ENCODE data around the gene ARSD.

ARSD gene

DNA sequence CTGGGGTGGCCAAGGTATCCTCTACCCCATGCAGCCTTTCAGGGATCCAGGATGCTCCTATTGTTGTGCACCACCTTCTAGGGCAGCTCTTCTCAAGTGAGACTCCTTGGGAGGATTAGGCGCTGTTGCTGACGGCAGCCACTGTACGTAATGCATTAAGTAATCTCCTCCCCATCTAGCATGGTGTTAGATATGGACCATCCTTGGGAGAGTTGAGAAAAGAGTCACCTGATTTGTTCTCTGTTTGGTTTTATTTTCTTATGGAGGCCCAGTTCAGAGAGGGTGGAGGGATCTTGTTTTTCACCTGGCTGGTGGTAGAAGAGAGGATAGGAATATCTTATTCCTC, 54.0 kb downstream of the ARSD start:
- no peak overlapping the region for H2BK15ac ChIP-seq (replicated peaks; ENCODE audit: low read depth)
- no peak overlapping the region for H3K23ac ChIP-seq (ENCODE audit: low read length)
- H4K8ac ChIP-seq (ENCODE audit: low read depth, low read length), result no peak overlapping the region
- no peaks in the 10 kb centered on the region for H3K36me3 ChIP-seq (ENCODE audit: control insufficient read depth, insufficient read depth, low read length)
- no peak overlapping the region for H3K4me3 ChIP-seq (ENCODE audit: low read length)
- no peak overlapping the region for H3K56ac ChIP-seq (ENCODE audit: low read length)
- no peak overlapping the region for H3K4me2 ChIP-seq (ENCODE audit: low read length)
- no peak overlapping the region for H2AK5ac ChIP-seq (ENCODE audit: low read length)
- no peak for DNase-seq
- H2BK120ac ChIP-seq (ENCODE audit: low read depth, low read length), result no peak overlapping the region
- H3K9ac ChIP-seq (ENCODE audit: low read length), result no peak overlapping the region
- no peak overlapping the region for H3K27ac ChIP-seq (ENCODE audit: low read depth, low read length)
- no peak overlapping the region for H3K18ac ChIP-seq (ENCODE audit: low read length)
- H3K79me1 ChIP-seq (ENCODE audit: low read length), result no peaks in the 10 kb centered on the region
- WGBS (ENCODE audit: extremely low coverage, insufficient coverage, low lambda C conversion rate), result no CpG with 5 or more reads among the region's 3 CpGs
- no peak overlapping the region for H3K4ac ChIP-seq (ENCODE audit: low read depth, low read length)
- no peak overlapping the region for H4K5ac ChIP-seq (ENCODE audit: low read length)
- no peaks in the 10 kb centered on the region for H3K27me3 ChIP-seq (ENCODE audit: insufficient read depth, low read length, poor library complexity)
- no peaks in the 10 kb centered on the region for H3K79me2 ChIP-seq (ENCODE audit: control insufficient read depth, insufficient read depth, low read length)
- H2BK5ac ChIP-seq (ENCODE audit: low read length), result no peak overlapping the region
- H3K4me1 ChIP-seq (ENCODE audit: control insufficient read depth, low read depth, low read length), result no peaks in the 10 kb centered on the region

DNA sequence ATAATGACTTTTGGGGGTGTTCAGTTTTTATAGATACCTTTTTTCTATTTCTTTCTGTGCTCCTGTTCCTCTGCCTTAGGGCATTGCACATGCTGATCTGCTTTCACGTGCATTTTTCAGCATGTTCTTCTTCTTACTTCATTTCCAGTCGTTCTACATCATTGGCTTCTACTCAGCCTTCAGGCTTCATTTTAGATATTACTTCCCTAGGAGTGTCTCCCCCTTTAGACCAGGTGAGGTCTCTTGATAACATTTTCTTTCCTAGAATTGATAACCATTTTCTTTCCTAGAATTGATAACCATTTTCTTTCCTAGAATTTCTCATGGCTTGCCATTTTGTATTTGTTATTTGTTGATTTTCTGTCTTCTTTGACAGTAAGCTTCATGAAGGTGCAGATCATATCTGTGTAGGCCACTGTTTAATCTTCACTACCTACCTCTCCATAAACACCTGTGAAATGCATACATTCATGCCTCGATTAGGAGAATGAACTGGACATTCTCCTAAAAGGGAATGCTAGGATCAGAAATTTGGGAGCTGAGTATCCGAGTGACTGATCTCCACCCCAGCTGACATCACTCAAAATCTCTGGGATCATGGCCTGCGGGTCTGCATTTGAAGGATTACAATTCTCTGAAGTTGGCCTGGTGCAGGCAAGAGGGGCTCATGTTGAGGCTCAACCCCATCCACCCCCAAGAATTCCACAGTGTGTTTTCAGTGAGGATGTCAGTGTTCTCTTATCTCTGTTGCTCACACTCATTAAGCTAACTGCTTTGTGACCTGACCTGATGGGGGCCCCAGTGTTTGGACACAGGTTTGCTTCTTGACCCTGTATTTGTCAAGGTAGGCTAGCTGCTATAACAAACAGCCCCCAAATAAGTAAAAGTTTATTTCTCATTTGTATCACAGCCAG, 54.7 kb downstream of the ARSD start:
- Histone ChIP-seq H3K4ac (ENCODE audit: low read depth, low read length) (no peak overlapping the region), H3K36me3 (ENCODE audit: control insufficient read depth, insufficient read depth, low read length) (no peaks in the 10 kb centered on the region), H4K5ac (ENCODE audit: low read length) (no peak overlapping the region), H3K79me1 (ENCODE audit: low read length) (no peaks in the 10 kb centered on the region), H3K79me2 (ENCODE audit: control insufficient read depth, insufficient read depth, low read length) (no peaks in the 10 kb centered on the region), H3K4me2 (ENCODE audit: low read length) (no peak overlapping the region), H3K4me1 (ENCODE audit: control insufficient read depth, low read depth, low read length) (no peaks in the 10 kb centered on the region), H3K18ac (ENCODE audit: low read length) (no peak overlapping the region), H3K56ac (ENCODE audit: low read length) (no peak overlapping the region), H4K8ac (ENCODE audit: low read depth, low read length) (no peak overlapping the region), H2BK15ac (replicated peaks; ENCODE audit: low read depth) (no peak overlapping the region), H2AK5ac (ENCODE audit: low read length) (no peak overlapping the region), H3K27ac (ENCODE audit: low read depth, low read length) (no peak overlapping the region), H3K23ac (ENCODE audit: low read length) (no peak overlapping the region), H2BK120ac (ENCODE audit: low read depth, low read length) (no peak overlapping the region), H2BK5ac (ENCODE audit: low read length) (no peak overlapping the region), H3K27me3 (ENCODE audit: insufficient read depth, low read length, poor library complexity) (no peaks in the 10 kb centered on the region), H3K9ac (ENCODE audit: low read length) (no peak overlapping the region), H3K4me3 (ENCODE audit: low read length) (no peak overlapping the region)
- WGBS (ENCODE audit: extremely low coverage, insufficient coverage, low lambda C conversion rate), result no CpG with 5 or more reads among the region's 5 CpGs
- no peak for DNase-seq

DNA sequence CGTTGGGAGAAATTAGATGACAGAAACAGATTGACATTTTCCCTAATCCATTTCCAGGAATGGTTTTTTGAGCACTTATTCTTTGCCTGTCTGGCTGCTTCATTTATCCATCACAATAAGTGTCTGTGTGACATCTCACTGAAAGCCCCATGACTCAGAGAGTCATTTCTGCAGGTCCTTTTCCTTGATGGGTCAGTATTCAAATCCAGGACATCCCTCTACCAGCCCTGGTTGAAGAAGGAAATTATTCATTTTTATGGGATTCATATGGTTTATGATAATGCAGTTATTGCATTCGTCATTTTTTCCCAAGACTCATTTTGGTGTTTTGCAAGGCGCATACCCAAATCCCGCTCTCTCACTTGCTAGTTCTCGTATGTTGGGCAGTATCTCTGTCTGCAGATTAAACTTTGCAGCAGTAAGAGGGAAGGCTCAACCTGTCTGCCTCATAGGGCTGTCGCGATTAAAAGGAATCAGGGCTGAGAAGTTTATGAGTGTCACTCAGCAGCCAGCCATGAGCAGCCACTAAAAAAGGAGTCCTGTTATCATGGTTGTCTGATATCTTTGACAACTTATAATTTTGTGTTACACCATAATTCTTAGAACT, 56.4 kb downstream of the ARSD start:
- no peak for DNase-seq
- Histone ChIP-seq H3K18ac (ENCODE audit: low read length) (no peak overlapping the region), H3K4me1 (ENCODE audit: control insufficient read depth, low read depth, low read length) (no peaks in the 10 kb centered on the region), H2BK5ac (ENCODE audit: low read length) (no peak overlapping the region), H3K56ac (ENCODE audit: low read length) (no peak overlapping the region), H3K4ac (ENCODE audit: low read depth, low read length) (no peak overlapping the region), H2BK120ac (ENCODE audit: low read depth, low read length) (no peak overlapping the region), H4K5ac (ENCODE audit: low read length) (no peak overlapping the region), H3K79me2 (ENCODE audit: control insufficient read depth, insufficient read depth, low read length) (no peaks in the 10 kb centered on the region), H3K36me3 (ENCODE audit: control insufficient read depth, insufficient read depth, low read length) (no peaks in the 10 kb centered on the region), H3K23ac (ENCODE audit: low read length) (no peak overlapping the region), H3K4me2 (ENCODE audit: low read length) (no peak overlapping the region), H2AK5ac (ENCODE audit: low read length) (no peak overlapping the region), H3K27me3 (ENCODE audit: insufficient read depth, low read length, poor library complexity) (no peaks in the 10 kb centered on the region), H3K9ac (ENCODE audit: low read length) (no peak overlapping the region), H3K4me3 (ENCODE audit: low read length) (no peak overlapping the region), H2BK15ac (replicated peaks; ENCODE audit: low read depth) (no peak overlapping the region), H3K27ac (ENCODE audit: low read depth, low read length) (no peak overlapping the region), H3K79me1 (ENCODE audit: low read length) (no peaks in the 10 kb centered on the region), H4K8ac (ENCODE audit: low read depth, low read length) (no peak overlapping the region)
- no CpG with 5 or more reads among the region's 7 CpGs for WGBS (ENCODE audit: extremely low coverage, insufficient coverage, low lambda C conversion rate)

DNA sequence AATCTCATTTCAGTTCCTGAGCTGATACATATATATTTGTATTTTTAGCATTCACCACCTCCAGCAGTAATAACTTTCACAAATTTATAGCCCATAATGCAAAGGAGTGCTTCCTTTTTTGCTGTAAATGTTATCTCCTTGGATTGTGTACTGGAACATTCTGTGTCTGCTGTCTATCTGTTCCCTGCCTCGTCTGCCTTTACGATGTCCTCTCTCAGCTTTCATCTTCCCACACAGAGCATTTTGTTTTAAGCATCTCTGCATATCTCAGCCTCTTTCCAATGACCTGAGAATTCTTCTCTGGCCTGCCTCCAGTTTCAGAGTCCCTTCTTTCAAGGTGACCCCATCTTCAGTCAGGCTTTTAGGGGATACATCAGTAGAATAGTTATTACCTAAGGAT, 57.3 kb downstream of the ARSD start:
- Histone ChIP-seq H4K5ac (ENCODE audit: low read length) (no peak overlapping the region), H3K4me2 (ENCODE audit: low read length) (no peak overlapping the region), H3K23ac (ENCODE audit: low read length) (no peak overlapping the region), H3K79me1 (ENCODE audit: low read length) (no peaks in the 10 kb centered on the region), H3K56ac (ENCODE audit: low read length) (no peak overlapping the region), H3K4me1 (ENCODE audit: control insufficient read depth, low read depth, low read length) (no peaks in the 10 kb centered on the region), H3K36me3 (ENCODE audit: control insufficient read depth, insufficient read depth, low read length) (no peaks in the 10 kb centered on the region), H3K27me3 (ENCODE audit: insufficient read depth, low read length, poor library complexity) (no peaks in the 10 kb centered on the region), H3K4ac (ENCODE audit: low read depth, low read length) (no peak overlapping the region), H3K18ac (ENCODE audit: low read length) (no peak overlapping the region), H2AK5ac (ENCODE audit: low read length) (no peak overlapping the region), H3K9ac (ENCODE audit: low read length) (no peak overlapping the region), H2BK120ac (ENCODE audit: low read depth, low read length) (no peak overlapping the region), H2BK15ac (replicated peaks; ENCODE audit: low read depth) (no peak overlapping the region), H4K8ac (ENCODE audit: low read depth, low read length) (no peak overlapping the region), H3K79me2 (ENCODE audit: control insufficient read depth, insufficient read depth, low read length) (no peaks in the 10 kb centered on the region), H3K4me3 (ENCODE audit: low read length) (no peak overlapping the region), H2BK5ac (ENCODE audit: low read length) (no peak overlapping the region), H3K27ac (ENCODE audit: low read depth, low read length) (no peak overlapping the region)
- DNase-seq, result no peak
- no CpG with 5 or more reads among the region's 2 CpGs for WGBS (ENCODE audit: extremely low coverage, insufficient coverage, low lambda C conversion rate)

DNA sequence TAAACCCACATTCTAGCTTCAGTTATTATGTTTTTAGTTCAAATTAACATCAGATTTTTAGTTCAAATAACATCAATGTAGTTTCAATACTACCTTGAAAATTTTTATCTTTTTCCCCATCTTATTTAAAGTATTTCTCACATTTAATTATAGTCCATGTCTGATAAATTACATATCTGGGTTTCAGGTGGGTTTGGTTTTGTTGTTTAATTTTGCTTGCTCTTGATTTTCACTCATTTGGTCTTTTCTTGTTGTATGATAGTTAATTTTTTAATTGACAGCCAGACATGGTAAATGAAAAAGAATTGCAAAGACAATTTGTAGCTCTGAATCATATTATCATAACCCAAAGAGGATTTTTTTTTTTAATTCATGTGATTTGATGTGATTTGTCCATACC, 58.5 kb downstream of the ARSD start:
- Histone ChIP-seq H3K9ac (ENCODE audit: low read length) (no peak overlapping the region), H2BK15ac (replicated peaks; ENCODE audit: low read depth) (no peak overlapping the region), H2BK5ac (ENCODE audit: low read length) (no peak overlapping the region), H2BK120ac (ENCODE audit: low read depth, low read length) (no peak overlapping the region), H4K8ac (ENCODE audit: low read depth, low read length) (no peak overlapping the region), H3K56ac (ENCODE audit: low read length) (no peak overlapping the region), H3K4me2 (ENCODE audit: low read length) (no peak overlapping the region), H3K27ac (ENCODE audit: low read depth, low read length) (no peak overlapping the region), H4K5ac (ENCODE audit: low read length) (no peak overlapping the region), H2AK5ac (ENCODE audit: low read length) (no peak overlapping the region), H3K79me2 (ENCODE audit: control insufficient read depth, insufficient read depth, low read length) (no peaks in the 10 kb centered on the region), H3K4me3 (ENCODE audit: low read length) (no peak overlapping the region), H3K4ac (ENCODE audit: low read depth, low read length) (no peak overlapping the region), H3K36me3 (ENCODE audit: control insufficient read depth, insufficient read depth, low read length) (no peaks in the 10 kb centered on the region), H3K27me3 (ENCODE audit: insufficient read depth, low read length, poor library complexity) (no peaks in the 10 kb centered on the region), H3K23ac (ENCODE audit: low read length) (no peak overlapping the region), H3K79me1 (ENCODE audit: low read length) (no peaks in the 10 kb centered on the region), H3K18ac (ENCODE audit: low read length) (no peak overlapping the region), H3K4me1 (ENCODE audit: control insufficient read depth, low read depth, low read length) (no peaks in the 10 kb centered on the region)
- DNase-seq, result no peak

DNA sequence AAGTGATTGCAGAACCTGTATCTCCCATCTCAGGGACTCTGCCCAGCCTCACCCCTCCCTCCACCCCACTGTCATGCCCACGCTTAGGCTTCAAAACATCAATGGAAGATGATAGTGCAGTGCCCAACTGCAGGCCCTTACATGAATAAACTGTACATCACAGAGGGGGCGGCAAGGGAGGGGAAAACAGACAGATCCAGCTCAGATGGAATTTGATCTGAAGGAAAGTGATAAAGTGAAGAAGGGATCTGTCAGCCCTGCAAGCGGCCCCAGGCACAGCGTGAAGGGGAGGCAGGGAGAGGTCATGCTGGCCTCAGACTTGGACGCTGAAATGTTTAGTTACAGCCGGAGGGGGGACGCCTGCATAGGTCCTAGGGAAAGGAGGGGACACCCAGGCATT, 61.9 kb downstream of the ARSD start:
- H4K8ac ChIP-seq (ENCODE audit: low read depth, low read length), result peak overlapping the region; percentile 13
- no peaks in the 10 kb centered on the region for H3K79me2 ChIP-seq (ENCODE audit: control insufficient read depth, insufficient read depth, low read length)
- no peak overlapping the region for H2BK5ac ChIP-seq (ENCODE audit: low read length)
- H3K4ac ChIP-seq (ENCODE audit: low read depth, low read length), result no peak overlapping the region
- H2BK15ac ChIP-seq (replicated peaks; ENCODE audit: low read depth), result no peak overlapping the region
- no peaks in the 10 kb centered on the region for H3K36me3 ChIP-seq (ENCODE audit: control insufficient read depth, insufficient read depth, low read length)
- H4K5ac ChIP-seq (ENCODE audit: low read length), result no peak overlapping the region
- no peak overlapping the region for H3K23ac ChIP-seq (ENCODE audit: low read length)
- no peak overlapping the region for H2BK120ac ChIP-seq (ENCODE audit: low read depth, low read length)
- no peak overlapping the region for H2AK5ac ChIP-seq (ENCODE audit: low read length)
- H3K9ac ChIP-seq (ENCODE audit: low read length), result no peak overlapping the region
- no CpG with 5 or more reads among the region's 7 CpGs for WGBS (ENCODE audit: extremely low coverage, insufficient coverage, low lambda C conversion rate)
- H3K4me2 ChIP-seq (ENCODE audit: low read length), result no peak overlapping the region
- no peaks in the 10 kb centered on the region for H3K4me1 ChIP-seq (ENCODE audit: control insufficient read depth, low read depth, low read length)
- H3K27me3 ChIP-seq (ENCODE audit: insufficient read depth, low read length, poor library complexity), result no peaks in the 10 kb centered on the region
- no peak overlapping the region for H3K56ac ChIP-seq (ENCODE audit: low read length)
- H3K79me1 ChIP-seq (ENCODE audit: low read length), result no peaks in the 10 kb centered on the region
- H3K4me3 ChIP-seq (ENCODE audit: low read length), result no peak overlapping the region
- no peak overlapping the region for H3K18ac ChIP-seq (ENCODE audit: low read length)
- no peak for DNase-seq
- H3K27ac ChIP-seq (ENCODE audit: low read depth, low read length), result no peak overlapping the region

Measured in mesendoderm (in vitro differentiated cells).